ENCODE data around the gene THSD7A.
A peak's percentile ranks its signal among the peaks of the same experiment; 100 is the strongest.

THSD7A gene

GRCh38 chr7:11787534-11787933, 44.5 kb downstream of the THSD7A start:
- TF ChIP-seq FOXP2 (optimal IDR thresholded peaks at IDR 0.05; ENCODE audit: borderline replicate concordance, extremely low read depth, extremely low read length, insufficient read depth) (no peak), TAF1 (IDR thresholded peaks at IDR 0.05; ENCODE audit: borderline replicate concordance, insufficient read depth, low read length) (no peak), SIN3A (IDR thresholded peaks at IDR 0.05; ENCODE audit: borderline replicate concordance, insufficient read depth, low read length) (no peak), REST (IDR thresholded peaks at IDR 0.05; ENCODE audit: insufficient read depth in 1 of 2, low read depth in 2 of 2, low read length in 2 of 2) (no peak), POLR2AphosphoS5 (IDR thresholded peaks at IDR 0.05; ENCODE audit: low read depth, low read length) (no peak)

- TF ChIP-seq SIN3A (IDR thresholded peaks at IDR 0.05; ENCODE audit: borderline replicate concordance, insufficient read depth, low read length): no peak
- TF ChIP-seq REST (IDR thresholded peaks at IDR 0.05; ENCODE audit: insufficient read depth in 1 of 2, low read depth in 2 of 2, low read length in 2 of 2): peak in 1 of 2 experiments; percentile 61; a peak in 1 of 4 replicates
- TF ChIP-seq FOXP2 (optimal IDR thresholded peaks at IDR 0.05; ENCODE audit: borderline replicate concordance, extremely low read depth, extremely low read length, insufficient read depth): no peak
- peak; percentile 42; the same call in 1 of the 2 replicates for TF ChIP-seq TAF1 (IDR thresholded peaks at IDR 0.05; ENCODE audit: borderline replicate concordance, insufficient read depth, low read length)
- no peak for TF ChIP-seq POLR2AphosphoS5 (IDR thresholded peaks at IDR 0.05; ENCODE audit: low read depth, low read length)
These were observed 45.8 kb downstream of the THSD7A start for GRCh38 chr7:11786186-11786585.

GRCh38 chr7:11784769-11785536, 47.0 kb downstream of the THSD7A start:
- no peak for TF ChIP-seq SIN3A (IDR thresholded peaks at IDR 0.05; ENCODE audit: borderline replicate concordance, insufficient read depth, low read length)
- TF ChIP-seq POLR2AphosphoS5 (IDR thresholded peaks at IDR 0.05; ENCODE audit: low read depth, low read length): no peak
- TF ChIP-seq TAF1 (IDR thresholded peaks at IDR 0.05; ENCODE audit: borderline replicate concordance, insufficient read depth, low read length): no peak
- TF ChIP-seq REST (IDR thresholded peaks at IDR 0.05; ENCODE audit: insufficient read depth in 1 of 2, low read depth in 2 of 2, low read length in 2 of 2): no peak
- TF ChIP-seq FOXP2 (optimal IDR thresholded peaks at IDR 0.05; ENCODE audit: borderline replicate concordance, extremely low read depth, extremely low read length, insufficient read depth): no peak

GRCh38 chr7:11779864-11780674, 51.9 kb downstream of the THSD7A start:
- TF ChIP-seq POLR2AphosphoS5 (IDR thresholded peaks at IDR 0.05; ENCODE audit: low read depth, low read length) (no peak), SIN3A (IDR thresholded peaks at IDR 0.05; ENCODE audit: borderline replicate concordance, insufficient read depth, low read length) (no peak), FOXP2 (optimal IDR thresholded peaks at IDR 0.05; ENCODE audit: borderline replicate concordance, extremely low read depth, extremely low read length, insufficient read depth) (no peak), TAF1 (IDR thresholded peaks at IDR 0.05; ENCODE audit: borderline replicate concordance, insufficient read depth, low read length) (no peak), REST (IDR thresholded peaks at IDR 0.05; ENCODE audit: insufficient read depth in 1 of 2, low read depth in 2 of 2, low read length in 2 of 2) (no peak)
